Hepatocyte (in vitro differentiated cells): Measurements from ENCODE around the gene EIPR1. TPM values are rescaled to one million over a fixed set of nuclear protein-coding genes. Genes with fewer than 3 reads are reported as not detected.

Experiments
- DNase-seq: peaks from one replicate; pipeline ENCODE4 v3.0.0-alpha.2; 2016; ENCODE audit warnings: low spot score
- H2AFZ ChIP-seq: fragments of 200-600 bp; sonication (generic); 2 replicates; pipeline ENCODE4 v1.6.0; 2016; ENCODE audit warnings: antibody characterized with exemption, mild to moderate bottlenecking
- H3K27ac ChIP-seq: fragments of 200-600 bp; sonication (generic); 2 replicates; pipeline ENCODE4 v1.5.1; 2016; ENCODE audit warnings: mild to moderate bottlenecking
- H3K27me3 ChIP-seq: fragments of 200-600 bp; sonication (generic); 2 replicates; pipeline ENCODE4 v1.6.1; 2016
- H3K36me3 ChIP-seq: fragments of 200-600 bp; sonication (generic); replicated peaks from 2 replicates; pipeline ENCODE4 v1.5.1; 2016; ENCODE audit warnings: low read depth; ENCODE audit not compliant: insufficient read depth
- H3K4me1 ChIP-seq: fragments of 200-600 bp; sonication (generic); 2 replicates; pipeline ENCODE4 v1.5.1; 2016; ENCODE audit warnings: mild to moderate bottlenecking, moderate library complexity; ENCODE audit not compliant: insufficient read depth
- H3K4me2 ChIP-seq: fragments of 200-600 bp; sonication (generic); 2 replicates; pipeline ENCODE4 v1.6.0; 2016
- H3K4me3 ChIP-seq: fragments of 200-600 bp; sonication (generic); 2 replicates; pipeline ENCODE4 v1.5.1; 2016; ENCODE audit warnings: mild to moderate bottlenecking
- H3K79me2 ChIP-seq: fragments of 200-600 bp; sonication (generic); 2 replicates; pipeline ENCODE4 v1.6.0; 2017; ENCODE audit warnings: mild to moderate bottlenecking
- H3K9me2 ChIP-seq: fragments of 200-600 bp; sonication (generic); replicated peaks from 2 replicates; pipeline ENCODE4 v1.6.0; 2017; ENCODE audit warnings: mild to moderate bottlenecking; ENCODE audit not compliant: insufficient read depth
- H3K9me3 ChIP-seq: fragments of 200-600 bp; sonication (generic); 2 replicates; pipeline ENCODE4 v1.5.1; 2016; ENCODE audit warnings: low read depth, mild to moderate bottlenecking
- H4K20me1 ChIP-seq: fragments of 200-600 bp; sonication (generic); 2 replicates; pipeline ENCODE4 v1.6.0; 2016; ENCODE audit warnings: mild to moderate bottlenecking; ENCODE audit not compliant: insufficient read depth, poor library complexity, severe bottlenecking
- EZH2 ChIP-seq: fragments of 200-600 bp; sonication (generic); IDR thresholded peaks from 2 replicates; pipeline ENCODE4 v1.6.1; 2016; ENCODE audit warnings: antibody characterized with exemption, mild to moderate bottlenecking, borderline replicate concordance
- EZH2phosphoT487 ChIP-seq: fragments of 200-600 bp; sonication (generic); IDR thresholded peaks from one replicate; pipeline ENCODE4 v1.6.1; 2018; ENCODE audit warnings: antibody characterized with exemption, mild to moderate bottlenecking, low read depth, moderate library complexity; ENCODE audit not compliant: unreplicated experiment, severe bottlenecking
- WGBS: methylation state at CpG from one replicate; pipeline ENCODE4 v1.1.6; 2016; ENCODE audit warnings: low lambda C conversion rate; ENCODE audit errors: missing lambda C conversion rate; 5-methylcytosine and 5-hydroxymethylcytosine counted together
- polyA plus RNA-seq: library from polyadenylated mRNA; unstranded; fragments of >200 nt; fragmentation: Nextera tagmentation; extraction: Ambion mirVana; gene quantifications from 2 replicates; pipeline ENCODE4 v1.2.1, GENCODE V29; 2016
- total RNA-seq: library from RNA; depleted of rRNA; stranded (reverse); fragments of >200 nt; gene quantifications from 2 replicates; pipeline ENCODE4 v1.2.3, GENCODE V29; 2014
- TF ChIP-seq, protein P1 (sequence below): fragments of 200-600 bp; sonication (generic); IDR thresholded peaks from 2 replicates; pipeline ENCODE4 v1.5.1; 2016; ENCODE audit warnings: antibody characterized with exemption, mild to moderate bottlenecking; ENCODE audit not compliant: poor library complexity

Gene EIPR1
- total and polyA plus RNA-seq, 2 experiments from 2014 or later, result 27.4 to 42.3 TPM

DNA sequence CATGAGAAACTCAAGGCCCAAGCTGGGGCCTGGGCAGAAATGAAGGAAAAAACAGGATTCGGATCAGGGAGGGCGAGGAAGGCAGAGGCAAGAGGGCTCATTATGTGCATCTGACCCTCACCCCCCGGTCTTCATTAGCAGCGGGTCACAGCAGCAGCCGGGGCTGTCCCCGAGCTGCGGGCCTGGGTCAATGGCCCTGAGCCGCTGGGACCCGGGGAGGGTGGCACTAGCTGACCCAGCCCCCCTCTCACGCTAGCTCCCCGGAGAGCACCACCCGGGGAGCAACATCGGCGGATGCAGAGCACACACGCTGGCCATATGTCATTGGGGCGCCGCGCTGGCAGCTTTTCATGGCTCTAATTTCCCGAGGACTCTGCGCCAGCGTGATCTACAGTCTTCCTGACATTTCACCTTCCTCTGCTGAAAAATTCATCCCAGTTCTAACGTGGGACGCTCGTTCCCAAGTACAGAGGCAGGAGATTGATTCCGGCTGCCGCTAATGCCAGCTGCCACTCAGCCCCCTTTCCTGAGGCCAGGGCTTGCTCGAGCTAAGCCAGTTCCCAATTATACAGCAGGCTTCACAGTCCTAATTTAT lies 63.7 kb downstream of the EIPR1 start:
- Histone ChIP-seq H3K36me3 (no peaks in the 10 kb centered on the region), H4K20me1 (no peaks in the 10 kb centered on the region), H3K9me2 (no peaks in the 10 kb centered on the region), H3K27me3 (no peaks in the 10 kb centered on the region), H3K27ac (no peak overlapping the region), H2AFZ (no peak overlapping the region), H3K9me3 (no peaks in the 10 kb centered on the region), H3K4me2 (no peak overlapping the region), H3K4me3 (no peak overlapping the region), H3K4me1 (no peaks in the 10 kb centered on the region), H3K79me2 (peaks cover 6% of the 10 kb centered on the region)
- TF ChIP-seq EZH2, result no peak
- TF ChIP-seq EZH2phosphoT487, result no peak
- TF ChIP-seq, protein P1, sequence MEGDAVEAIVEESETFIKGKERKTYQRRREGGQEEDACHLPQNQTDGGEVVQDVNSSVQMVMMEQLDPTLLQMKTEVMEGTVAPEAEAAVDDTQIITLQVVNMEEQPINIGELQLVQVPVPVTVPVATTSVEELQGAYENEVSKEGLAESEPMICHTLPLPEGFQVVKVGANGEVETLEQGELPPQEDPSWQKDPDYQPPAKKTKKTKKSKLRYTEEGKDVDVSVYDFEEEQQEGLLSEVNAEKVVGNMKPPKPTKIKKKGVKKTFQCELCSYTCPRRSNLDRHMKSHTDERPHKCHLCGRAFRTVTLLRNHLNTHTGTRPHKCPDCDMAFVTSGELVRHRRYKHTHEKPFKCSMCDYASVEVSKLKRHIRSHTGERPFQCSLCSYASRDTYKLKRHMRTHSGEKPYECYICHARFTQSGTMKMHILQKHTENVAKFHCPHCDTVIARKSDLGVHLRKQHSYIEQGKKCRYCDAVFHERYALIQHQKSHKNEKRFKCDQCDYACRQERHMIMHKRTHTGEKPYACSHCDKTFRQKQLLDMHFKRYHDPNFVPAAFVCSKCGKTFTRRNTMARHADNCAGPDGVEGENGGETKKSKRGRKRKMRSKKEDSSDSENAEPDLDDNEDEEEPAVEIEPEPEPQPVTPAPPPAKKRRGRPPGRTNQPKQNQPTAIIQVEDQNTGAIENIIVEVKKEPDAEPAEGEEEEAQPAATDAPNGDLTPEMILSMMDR, result no peak
- WGBS, result 94% methylated on average over 27 of the region's 27 CpGs
- DNase-seq, result no peak

DNA sequence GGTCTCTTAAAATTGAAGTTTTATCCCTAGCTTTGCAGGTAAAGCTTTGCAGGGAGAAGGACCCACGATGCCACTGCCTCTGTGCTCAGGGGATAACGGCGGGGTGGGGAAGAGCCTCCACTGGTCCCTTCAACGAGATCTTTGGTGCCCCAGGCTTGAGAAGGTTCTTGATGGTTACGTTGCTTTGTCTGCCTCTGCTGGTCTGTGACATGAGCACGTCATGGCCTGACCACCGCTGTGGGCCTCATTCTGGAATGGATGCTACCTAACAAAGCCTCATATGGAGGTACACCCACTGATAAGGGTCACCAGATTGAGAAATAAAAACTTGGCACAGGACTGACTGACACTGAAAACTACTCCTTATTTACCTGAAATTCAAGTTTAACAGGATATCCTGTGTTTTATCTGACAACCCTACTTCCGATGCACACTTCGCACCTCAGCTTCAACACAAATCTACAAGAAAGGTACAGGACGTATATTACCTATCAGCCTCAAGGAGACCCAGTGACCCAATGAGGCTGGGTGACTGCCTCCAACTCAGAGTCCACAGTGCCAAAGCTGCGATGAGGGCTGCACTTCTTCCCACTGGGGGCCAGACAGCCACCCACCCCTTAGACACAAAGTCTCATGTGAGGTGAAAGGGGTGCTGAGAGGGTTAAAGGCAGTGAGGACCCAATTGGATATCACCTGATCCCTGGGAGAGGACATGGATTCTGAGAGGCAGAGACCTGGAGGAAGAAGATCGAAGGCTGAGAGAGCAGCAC lies 64.9 kb downstream of the EIPR1 start:
- Histone ChIP-seq H4K20me1 (no peaks in the 10 kb centered on the region), H3K9me2 (no peaks in the 10 kb centered on the region), H3K4me3 (no peak overlapping the region), H3K4me2 (no peak overlapping the region), H3K27me3 (no peaks in the 10 kb centered on the region), H3K9me3 (no peaks in the 10 kb centered on the region), H3K27ac (no peak overlapping the region), H3K4me1 (no peaks in the 10 kb centered on the region), H3K79me2 (peaks cover 6% of the 10 kb centered on the region), H2AFZ (no peak overlapping the region), H3K36me3 (no peaks in the 10 kb centered on the region)
- no peak for DNase-seq
- WGBS, result 96% methylated on average over 12 of the region's 12 CpGs
- TF ChIP-seq, protein P1, result no peak
- TF ChIP-seq EZH2phosphoT487 (no peak), EZH2 (no peak)

DNA sequence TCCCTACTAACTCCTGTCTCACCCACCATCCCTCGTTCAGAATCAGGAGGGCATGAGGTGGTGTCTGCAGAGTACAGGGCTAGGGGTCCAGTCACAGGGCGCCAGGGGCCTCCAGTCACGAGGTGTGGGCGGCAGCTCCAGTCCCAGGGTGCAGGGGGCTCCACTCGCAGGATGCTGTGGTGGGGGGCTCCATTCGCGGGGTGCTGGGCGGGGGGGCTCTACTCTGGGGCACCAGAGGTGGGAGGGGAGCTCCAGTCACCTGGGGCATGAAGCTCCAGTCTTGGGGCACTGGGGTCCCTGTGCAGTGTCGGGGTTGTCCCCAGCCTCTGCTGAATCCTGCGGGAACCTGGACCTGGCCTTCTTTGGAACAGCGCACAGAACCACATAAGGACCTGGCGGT lies 66.0 kb downstream of the EIPR1 start:
- no peaks in the 10 kb centered on the region for H3K4me1 ChIP-seq
- no peak overlapping the region for H3K27ac ChIP-seq
- no peaks in the 10 kb centered on the region for H3K36me3 ChIP-seq
- H3K27me3 ChIP-seq, result no peaks in the 10 kb centered on the region
- H3K4me2 ChIP-seq, result no peak overlapping the region
- H3K79me2 ChIP-seq, result no peaks in the 10 kb centered on the region
- no peak overlapping the region for H3K4me3 ChIP-seq
- WGBS, result 97% methylated on average over 8 of the region's 12 CpGs
- TF ChIP-seq EZH2phosphoT487, result no peak
- TF ChIP-seq, protein P1, result no peak
- no peak for TF ChIP-seq EZH2
- H3K9me2 ChIP-seq, result no peaks in the 10 kb centered on the region
- H3K9me3 ChIP-seq, result no peaks in the 10 kb centered on the region
- no peak overlapping the region for H2AFZ ChIP-seq
- DNase-seq, result no peak
- H4K20me1 ChIP-seq, result no peaks in the 10 kb centered on the region
